Astrocyte (in vitro differentiated cells and primary cell): ENCODE results near the gene IWS1. TPM values are rescaled to one million over a fixed set of nuclear protein-coding genes. Genes with fewer than 3 reads are reported as not detected.
A peak's percentile ranks its signal among the peaks of the same experiment; 100 is the strongest.

Experiments used
- DNase-seq: peaks from one replicate; pipeline ENCODE4 v3.0.0-alpha.2; 2010; ENCODE audit warnings: low read depth
- FAIRE-seq: peaks from 2 replicates; lab custom pipeline; 2011; peaks lifted over from hg19 to GRCh38; lab: Jason Lieb, UNC
- H2AFZ ChIP-seq: 2 replicates; pipeline ENCODE4 v1.6.0; 2012; ENCODE audit warnings: low read depth, low read length, inconsistent platforms
- H3K27ac ChIP-seq: 2 replicates; pipeline ENCODE4 v1.5.1; 2011; ENCODE audit warnings: low read depth, low read length, inconsistent platforms
- H3K27me3 ChIP-seq: 2 replicates; pipeline ENCODE4 v1.6.0; 2011; ENCODE audit warnings: low read length, inconsistent platforms; ENCODE audit not compliant: insufficient read depth
- H3K36me3 ChIP-seq: 2 replicates; pipeline ENCODE4 v1.5.1; 2011; ENCODE audit warnings: low read length, inconsistent platforms; ENCODE audit not compliant: insufficient read depth
- H3K4me1 ChIP-seq: 2 replicates; pipeline ENCODE4 v1.5.1; 2011; ENCODE audit warnings: low read length, inconsistent platforms; ENCODE audit not compliant: insufficient read depth
- H3K4me2 ChIP-seq: 2 replicates; pipeline ENCODE4 v1.6.0; 2012; ENCODE audit warnings: low read length, inconsistent platforms
- H3K4me3 ChIP-seq: 2 replicates; pipeline ENCODE4 v1.5.1; 2011; ENCODE audit warnings: low read depth, mild to moderate bottlenecking, low read length, inconsistent platforms; ENCODE audit not compliant: insufficient read depth
- H3K79me2 ChIP-seq: 2 replicates; pipeline ENCODE4 v1.6.0; 2012; ENCODE audit warnings: mild to moderate bottlenecking, low read length, inconsistent platforms; ENCODE audit not compliant: insufficient read depth
- H3K9ac ChIP-seq: 2 replicates; pipeline ENCODE4 v1.6.0; 2012; ENCODE audit warnings: mild to moderate bottlenecking, low read length, inconsistent platforms
- H3K9me3 ChIP-seq: 2 replicates; pipeline ENCODE4 v1.5.1; 2012; ENCODE audit warnings: low read depth, mild to moderate bottlenecking, low read length, inconsistent platforms; ENCODE audit not compliant: insufficient read depth
- H4K20me1 ChIP-seq: 2 replicates; pipeline ENCODE4 v1.6.0; 2012; ENCODE audit warnings: low read length, inconsistent platforms; ENCODE audit not compliant: insufficient read depth
- H3K27ac Mint-ChIP-seq: one replicate; pipeline ENCODE4 v1.8.0; 2021; ENCODE audit warnings: mild to moderate bottlenecking, mixed read lengths; ENCODE audit not compliant: unreplicated experiment
- H3K27me3 Mint-ChIP-seq: one replicate; pipeline ENCODE4 v1.8.0; 2021; ENCODE audit warnings: low read depth, mixed read lengths; ENCODE audit not compliant: unreplicated experiment
- H3K36me3 Mint-ChIP-seq: one replicate; pipeline ENCODE4 v1.8.0; 2021; ENCODE audit warnings: low read depth, mixed read lengths; ENCODE audit not compliant: unreplicated experiment
- H3K4me1 Mint-ChIP-seq: one replicate; pipeline ENCODE4 v1.8.0; 2021; ENCODE audit warnings: low read depth, mixed read lengths; ENCODE audit not compliant: unreplicated experiment
- H3K4me3 Mint-ChIP-seq: one replicate; pipeline ENCODE4 v1.8.0; 2021; ENCODE audit warnings: mild to moderate bottlenecking, moderate library complexity, mixed read lengths; ENCODE audit not compliant: unreplicated experiment
- H3K9me3 Mint-ChIP-seq: one replicate; pipeline ENCODE4 v1.8.0; 2021; ENCODE audit warnings: mild to moderate bottlenecking, mixed read lengths; ENCODE audit not compliant: unreplicated experiment
- CTCF ChIP-seq: IDR thresholded peaks from 2 replicates; pipeline ENCODE4 v1.5.1; 2011; ENCODE audit warnings: low read depth, mild to moderate bottlenecking, inconsistent platforms, low read length, moderate library complexity; ENCODE audit not compliant: insufficient read depth
- EZH2 ChIP-seq: IDR thresholded peaks from 2 replicates; pipeline ENCODE4 v1.6.1; 2012; ENCODE audit warnings: mild to moderate bottlenecking, low read length, inconsistent platforms; ENCODE audit not compliant: insufficient read depth
- total RNA-seq: library from RNA; stranded (reverse); gene quantifications from 2 replicates; pipeline ENCODE4 v1.2.1, GENCODE V29; 2021

The IWS1 gene
- total RNA-seq, 1 donor from 2014 or later = 56.2 TPM

GRCh38 chr2:127490283-127490682 lies 36.0 kb downstream of the IWS1 start:
- no peaks in the 10 kb centered on the region for H3K27me3 Mint-ChIP-seq

GRCh38 chr2:127486247-127487058 lies 39.8 kb downstream of the IWS1 start:
- Histone ChIP-seq H3K79me2 (no peaks in the 10 kb centered on the region), H3K4me2 (no peak overlapping the region), H3K4me1 (no peaks in the 10 kb centered on the region), H3K36me3 (peaks cover 61% of the 10 kb centered on the region), H3K9ac (no peak overlapping the region), H3K27ac (no peak overlapping the region), H3K4me3 (no peak overlapping the region), H2AFZ (no peak overlapping the region), H4K20me1 (peaks cover 28% of the 10 kb centered on the region), H3K9me3 (no peaks in the 10 kb centered on the region), H3K27me3 (no peaks in the 10 kb centered on the region)
- Mint-ChIP-seq H3K27ac (no peak overlapping the region), H3K9me3 (no peaks in the 10 kb centered on the region), H3K4me1 (peaks cover 13% of the 10 kb centered on the region), H3K4me3 (no peak overlapping the region), H3K27me3 (no peaks in the 10 kb centered on the region), H3K36me3 (peaks cover 28% of the 10 kb centered on the region)
- TF ChIP-seq CTCF = no peak
- TF ChIP-seq EZH2 = no peak
- DNase-seq (peak; percentile 20), FAIRE-seq (no peak)

More at GRCh38 chr2:127490283-127490682, 36.0 kb downstream of the IWS1 start:
- no peaks in the 10 kb centered on the region for H3K79me2 ChIP-seq
- no peak overlapping the region for H3K9ac ChIP-seq
- no peak overlapping the region for H3K4me3 ChIP-seq
- peaks cover 24% of the 10 kb centered on the region for H3K36me3 Mint-ChIP-seq
- H3K4me3 Mint-ChIP-seq = no peak overlapping the region
- peaks cover 74% of the 10 kb centered on the region for H3K36me3 ChIP-seq
- H3K4me2 ChIP-seq = no peak overlapping the region
- no peaks in the 10 kb centered on the region for H3K4me1 ChIP-seq
- peaks cover 4% of the 10 kb centered on the region for H3K4me1 Mint-ChIP-seq
- H3K27ac ChIP-seq = no peak overlapping the region
- H3K9me3 ChIP-seq = no peaks in the 10 kb centered on the region
- H4K20me1 ChIP-seq = peaks cover 18% of the 10 kb centered on the region
- no peak overlapping the region for H3K27ac Mint-ChIP-seq
- TF ChIP-seq EZH2 (no peak), CTCF (no peak)
- H3K9me3 Mint-ChIP-seq = no peaks in the 10 kb centered on the region
- no peaks in the 10 kb centered on the region for H3K27me3 ChIP-seq
- FAIRE-seq = no peak
- H2AFZ ChIP-seq = no peak overlapping the region
- no peak for DNase-seq

- FAIRE-seq = no peak
- Histone ChIP-seq H3K9me3 (no peaks in the 10 kb centered on the region), H3K4me2 (no peak overlapping the region), H3K36me3 (peaks cover 63% of the 10 kb centered on the region), H3K27me3 (no peaks in the 10 kb centered on the region), H4K20me1 (peaks cover 28% of the 10 kb centered on the region), H3K79me2 (no peaks in the 10 kb centered on the region), H3K4me3 (no peak overlapping the region), H3K9ac (no peak overlapping the region), H3K4me1 (no peaks in the 10 kb centered on the region), H2AFZ (no peak overlapping the region), H3K27ac (no peak overlapping the region)
- peaks cover 26% of the 10 kb centered on the region for H3K36me3 Mint-ChIP-seq
- H3K4me1 Mint-ChIP-seq = peaks cover 21% of the 10 kb centered on the region
- no peaks in the 10 kb centered on the region for H3K9me3 Mint-ChIP-seq
- no peaks in the 10 kb centered on the region for H3K27me3 Mint-ChIP-seq
- DNase-seq = no peak
- peak overlapping the region; percentile 10 for H3K27ac Mint-ChIP-seq
- no peak overlapping the region for H3K4me3 Mint-ChIP-seq
- TF ChIP-seq CTCF (no peak), EZH2 (no peak)
These were observed 40.6 kb downstream of the IWS1 start for GRCh38 chr2:127485694-127486071.
